Breast epithelium (tissue), 4 donors: Measurements from ENCODE around the gene RAD51AP2. TPM values are rescaled to one million over a fixed set of nuclear protein-coding genes. Genes with fewer than 3 reads are reported as not detected.
A peak's percentile ranks its signal among the peaks of the same experiment; 100 is the strongest.

Experiments used
- DNase-seq, 2 donors: peaks; one replicate each; pipeline ENCODE4 v3.0.0-alpha.2; 2019; ENCODE audit warnings: low spot score in 2 of 2
- H3K27ac ChIP-seq, 2 donors: fragments of 200-600 bp; sonication (generic) in 1 of 2; one replicate each; pipeline ENCODE4 v1.5.1; 2016 to 2019; ENCODE audit warnings: mild to moderate bottlenecking in 1 of 2
- H3K27me3 ChIP-seq, 2 donors: fragments of 200-600 bp; sonication (generic) in 1 of 2; one replicate each; pipeline versions ENCODE4 v1.5.1 to v1.6.0; 2017 to 2019; ENCODE audit warnings: control low read depth in 1 of 2, mild to moderate bottlenecking in 1 of 2
- H3K36me3 ChIP-seq: fragments of 200-600 bp; one replicate; pipeline ENCODE4 v1.5.1; 2019
- H3K4me1 ChIP-seq, 2 donors: fragments of 200-600 bp; sonication (generic); one replicate each; pipeline ENCODE4 v1.5.1; 2016 to 2019; ENCODE audit warnings: control low read depth in 1 of 2
- H3K4me3 ChIP-seq, 3 donors: fragments of 200-600 bp; sonication (generic); 1 replicate in 2 of 3; 2 replicates in 1 of 3; pipeline ENCODE4 v1.5.1; 2016 to 2019; ENCODE audit warnings: mild to moderate bottlenecking in 3 of 3, moderate library complexity in 2 of 3
- H3K9me3 ChIP-seq, 2 donors: fragments of 200-600 bp; sonication (generic) in 1 of 2; one replicate each; pipeline ENCODE4 v1.5.1; 2016 to 2019; ENCODE audit warnings: control low read depth in 1 of 2
- POLR2A ChIP-seq: fragments of 450-650 bp; IDR thresholded peaks from one replicate; pipeline ENCODE4 v1.6.1; 2016; ENCODE audit warnings: antibody characterized with exemption, mild to moderate bottlenecking, moderate library complexity
- POLR2AphosphoS5 ChIP-seq, 3 donors: sonication (generic); formaldehyde crosslinking; IDR thresholded peaks; one replicate each; pipeline ENCODE4 v1.6.1; 2017; ENCODE audit warnings: antibody characterized with exemption in 3 of 3
- intact Hi-C: fragments of 100-400 bp; cut with DNase I; formaldehyde crosslinking; loops from one replicate; pipeline ENCODE4 v1.15.1; 2023; ENCODE audit warnings: low total_unique reads
- total RNA-seq, 3 donors: library from RNA; depleted of rRNA; stranded (reverse); fragments of >200 nt; gene quantifications; one replicate each; pipeline ENCODE4 v1.1.0, GENCODE V29; 2016
- TF ChIP-seq, protein P1 (sequence below), 3 donors: fragments of 450-650 bp; IDR thresholded peaks; one replicate each; pipeline ENCODE4 v1.5.1; 2016 to 2017; ENCODE audit warnings: antibody characterized with exemption in 3 of 3, mild to moderate bottlenecking in 3 of 3, moderate library complexity in 3 of 3

RAD51AP2 gene
- total RNA-seq, 3 donors from 2014 or later, result under 0.01 to 0.29 (median 0.16) TPM

DNA sequence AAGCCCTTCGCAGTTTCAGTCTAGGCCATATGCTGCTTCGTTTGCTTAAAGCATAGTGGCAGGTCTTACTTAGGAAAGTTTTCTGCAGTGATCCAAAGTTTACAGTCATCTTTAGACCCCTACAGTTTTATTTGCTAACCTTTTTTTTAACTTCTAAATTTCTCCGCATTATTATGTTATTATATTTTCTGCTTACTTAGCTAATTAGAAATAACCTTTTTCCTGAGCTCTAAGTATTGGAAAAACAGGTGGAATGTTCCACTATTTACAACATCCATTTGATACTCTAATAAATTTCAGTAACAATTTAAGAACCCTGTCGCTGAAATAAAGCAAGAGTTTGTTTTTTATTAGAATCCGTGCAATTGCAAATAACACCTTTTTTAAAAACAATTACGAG, 4.1 kb upstream of the RAD51AP2 start:
- no peak for DNase-seq
- no peaks in the 10 kb centered on the region for H3K9me3 ChIP-seq
- no peaks in the 10 kb centered on the region for H3K36me3 ChIP-seq
- intact Hi-C loops, result no loop called here
- H3K27ac ChIP-seq, result no peak overlapping the region
- no peak for TF ChIP-seq POLR2AphosphoS5 (IDR thresholded peaks at IDR 0.05)
- TF ChIP-seq POLR2A, result no peak
- TF ChIP-seq, protein P1, sequence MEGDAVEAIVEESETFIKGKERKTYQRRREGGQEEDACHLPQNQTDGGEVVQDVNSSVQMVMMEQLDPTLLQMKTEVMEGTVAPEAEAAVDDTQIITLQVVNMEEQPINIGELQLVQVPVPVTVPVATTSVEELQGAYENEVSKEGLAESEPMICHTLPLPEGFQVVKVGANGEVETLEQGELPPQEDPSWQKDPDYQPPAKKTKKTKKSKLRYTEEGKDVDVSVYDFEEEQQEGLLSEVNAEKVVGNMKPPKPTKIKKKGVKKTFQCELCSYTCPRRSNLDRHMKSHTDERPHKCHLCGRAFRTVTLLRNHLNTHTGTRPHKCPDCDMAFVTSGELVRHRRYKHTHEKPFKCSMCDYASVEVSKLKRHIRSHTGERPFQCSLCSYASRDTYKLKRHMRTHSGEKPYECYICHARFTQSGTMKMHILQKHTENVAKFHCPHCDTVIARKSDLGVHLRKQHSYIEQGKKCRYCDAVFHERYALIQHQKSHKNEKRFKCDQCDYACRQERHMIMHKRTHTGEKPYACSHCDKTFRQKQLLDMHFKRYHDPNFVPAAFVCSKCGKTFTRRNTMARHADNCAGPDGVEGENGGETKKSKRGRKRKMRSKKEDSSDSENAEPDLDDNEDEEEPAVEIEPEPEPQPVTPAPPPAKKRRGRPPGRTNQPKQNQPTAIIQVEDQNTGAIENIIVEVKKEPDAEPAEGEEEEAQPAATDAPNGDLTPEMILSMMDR (IDR thresholded peaks at IDR 0.05), result no peak
- no peaks in the 10 kb centered on the region for H3K27me3 ChIP-seq
- no peaks in the 10 kb centered on the region for H3K4me1 ChIP-seq
- H3K4me3 ChIP-seq, result no peak overlapping the region

DNA sequence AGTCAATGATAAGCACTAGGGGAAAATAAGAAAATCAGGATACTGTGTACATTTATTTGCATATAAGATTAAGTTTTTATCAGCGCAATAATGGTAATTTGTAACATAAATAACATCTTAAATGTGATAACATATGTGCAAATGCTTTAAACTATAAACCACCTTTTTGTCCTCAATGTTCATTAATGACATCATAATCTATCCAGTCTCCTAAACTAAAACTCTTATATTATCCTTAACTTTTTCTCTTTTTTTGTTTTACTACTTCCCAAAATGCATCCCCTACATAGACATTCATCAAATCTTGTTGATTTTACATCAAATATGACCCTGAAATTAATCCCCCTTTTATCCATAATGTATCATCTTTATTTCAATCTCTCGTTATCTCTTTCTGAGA, 3.4 kb upstream of the RAD51AP2 start:
- no peak overlapping the region for H3K27ac ChIP-seq
- H3K4me3 ChIP-seq, result no peak overlapping the region
- H3K27me3 ChIP-seq, result no peaks in the 10 kb centered on the region
- no peak for TF ChIP-seq POLR2A
- no peak for TF ChIP-seq POLR2AphosphoS5 (IDR thresholded peaks at IDR 0.05)
- TF ChIP-seq, protein P1 (IDR thresholded peaks at IDR 0.05), result no peak
- intact Hi-C loops, result no loop called here
- H3K36me3 ChIP-seq, result no peaks in the 10 kb centered on the region
- no peaks in the 10 kb centered on the region for H3K4me1 ChIP-seq
- no peaks in the 10 kb centered on the region for H3K9me3 ChIP-seq
- no peak for DNase-seq

DNA sequence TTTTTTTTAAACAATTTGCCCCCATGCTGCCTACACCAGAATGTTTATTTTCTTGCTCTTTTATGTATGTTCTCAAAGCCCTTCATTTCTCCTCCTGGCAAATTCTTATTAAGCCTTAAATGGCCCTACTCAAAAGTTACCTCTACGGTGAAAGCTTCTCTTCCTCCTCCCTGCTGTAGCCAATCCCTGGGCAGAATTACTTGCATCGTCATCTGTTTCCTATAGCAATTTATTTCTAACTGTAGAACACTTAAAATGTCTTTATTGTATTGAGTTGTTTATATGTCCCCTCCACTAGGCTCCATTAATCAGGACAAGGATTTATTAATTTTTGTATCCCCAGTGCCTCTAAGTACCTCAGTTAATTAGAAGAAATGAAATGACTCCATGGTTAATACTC, 2.5 kb upstream of the RAD51AP2 start:
- TF ChIP-seq POLR2AphosphoS5 (IDR thresholded peaks at IDR 0.05) (no peak), POLR2A (no peak)
- TF ChIP-seq, protein P1 (IDR thresholded peaks at IDR 0.05), result no peak
- Histone ChIP-seq H3K27ac (no peak overlapping the region), H3K36me3 (no peaks in the 10 kb centered on the region), H3K27me3 (no peaks in the 10 kb centered on the region), H3K4me3 (no peak overlapping the region), H3K4me1 (no peaks in the 10 kb centered on the region), H3K9me3 (no peaks in the 10 kb centered on the region)
- intact Hi-C loops, result no loop called here
- no peak for DNase-seq

GRCh38 chr2:17519486-17519885, 1.2 kb upstream of the RAD51AP2 start:
- Histone ChIP-seq H3K9me3 (no peaks in the 10 kb centered on the region), H3K27me3 (no peaks in the 10 kb centered on the region), H3K4me3 (no peak overlapping the region), H3K27ac (no peak overlapping the region), H3K4me1 (no peaks in the 10 kb centered on the region), H3K36me3 (no peaks in the 10 kb centered on the region)
- DNase-seq, result no peak
- intact Hi-C loops, result no loop called here
- TF ChIP-seq POLR2A (no peak), POLR2AphosphoS5 (IDR thresholded peaks at IDR 0.05) (no peak)
- TF ChIP-seq, protein P1 (IDR thresholded peaks at IDR 0.05), result no peak

- H3K9me3 ChIP-seq, result no peaks in the 10 kb centered on the region
- TF ChIP-seq POLR2A (no peak), POLR2AphosphoS5 (IDR thresholded peaks at IDR 0.05) (no peak)
- TF ChIP-seq, protein P1 (IDR thresholded peaks at IDR 0.05), result no peak
- H3K36me3 ChIP-seq, result no peaks in the 10 kb centered on the region
- peak overlapping the region; percentile 32 to 73 (median 48) for H3K4me3 ChIP-seq
- H3K27ac ChIP-seq, result peak overlapping the region; percentile 4 to 53
- intact Hi-C loops, result no loop called here
- DNase-seq, result no peak
- H3K27me3 ChIP-seq, result no peaks in the 10 kb centered on the region
- no peaks in the 10 kb centered on the region for H3K4me1 ChIP-seq
These were observed 594 bp downstream of the RAD51AP2 start for GRCh38 chr2:17517481-17518211.
